Liver (tissue), 9 donors: ENCODE results near the gene TMEM45A. TPM values are rescaled to one million over a fixed set of nuclear protein-coding genes. Genes with fewer than 3 reads are reported as not detected.

Experiments
- DNase-seq: peaks from one replicate; pipeline ENCODE4 v3.0.0-alpha.2; 2017; ENCODE audit warnings: low spot score
- H3K27ac ChIP-seq, 2 donors: one replicate each; pipeline ENCODE4 v1.7.0; 2013; ENCODE audit warnings: inconsistent platforms in 2 of 2, low read length in 2 of 2, control low read depth in 1 of 2, low read depth in 1 of 2, mild to moderate bottlenecking in 1 of 2
- H3K27me3 ChIP-seq, 4 donors: one replicate each; pipeline versions ENCODE4 v1.6.1 to v1.7.0; 2013; ENCODE audit warnings: low read length in 3 of 4, inconsistent platforms in 1 of 4, mild to moderate bottlenecking in 1 of 4, moderate library complexity in 1 of 4; ENCODE audit not compliant: control insufficient read depth in 4 of 4, insufficient read depth in 4 of 4
- H3K36me3 ChIP-seq, 4 donors: one replicate each; pipeline versions ENCODE4 v1.6.1 to v1.7.0; 2013; ENCODE audit warnings: low read length in 3 of 4, mild to moderate bottlenecking in 3 of 4, low read depth in 1 of 4, moderate library complexity in 1 of 4; ENCODE audit not compliant: control insufficient read depth in 4 of 4, insufficient read depth in 3 of 4
- H3K4me1 ChIP-seq, 4 donors: one replicate each; pipeline versions ENCODE4 v1.6.1 to v1.7.0; 2013; ENCODE audit warnings: low read length in 3 of 4, mild to moderate bottlenecking in 3 of 4, moderate library complexity in 1 of 4; ENCODE audit not compliant: control insufficient read depth in 4 of 4, insufficient read depth in 4 of 4
- H3K4me3 ChIP-seq, 3 donors: one replicate each; pipeline versions ENCODE4 v1.6.1 to v1.7.0; 2013; ENCODE audit warnings: low read length in 3 of 3, control low read depth in 1 of 3, low read depth in 1 of 3, mild to moderate bottlenecking in 1 of 3
- H3K9ac ChIP-seq, 2 donors: one replicate each; pipeline ENCODE4 v1.7.0; 2013; ENCODE audit warnings: low read length in 2 of 2, mild to moderate bottlenecking in 2 of 2, moderate library complexity in 2 of 2, control low read depth in 1 of 2, low read depth in 1 of 2
- H3K9me3 ChIP-seq, 4 donors: one replicate each; pipeline versions ENCODE4 v1.6.1 to v1.7.0; 2013; ENCODE audit warnings: low read length in 3 of 4; ENCODE audit not compliant: control insufficient read depth in 4 of 4
- ATF3 ChIP-seq: IDR thresholded peaks from 2 replicates; pipeline ENCODE4 v1.6.1; 2016; ENCODE audit warnings: antibody characterized with exemption
- CTCF ChIP-seq: fragments of 150-350 bp; IDR thresholded peaks from 2 replicates; pipeline ENCODE4 v1.5.1; 2017; ENCODE audit warnings: improper control_type of control experiment, low read depth, low read length; ENCODE audit not compliant: missing input control
- EGR1 ChIP-seq, 2 donors: IDR thresholded peaks; 2 replicates each; pipeline ENCODE4 v1.6.1; 2016 to 2018; ENCODE audit warnings: antibody characterized with exemption in 2 of 2, low read depth in 2 of 2
- FOXA2 ChIP-seq: IDR thresholded peaks from 2 replicates; pipeline ENCODE4 v1.6.1; 2016; ENCODE audit warnings: antibody characterized with exemption
- GABPA ChIP-seq, 2 donors: IDR thresholded peaks in 1 of 2; conservative IDR thresholded peaks in 1 of 2; 2 replicates each; pipeline ENCODE4 v1.6.1; 2016; ENCODE audit warnings: antibody characterized with exemption in 2 of 2, mild to moderate bottlenecking in 1 of 2, moderate library complexity in 1 of 2
- HNF4A ChIP-seq, 2 donors: conservative IDR thresholded peaks; 2 replicates each; pipeline ENCODE4 v1.6.1; 2016; ENCODE audit warnings: antibody characterized with exemption in 2 of 2, mild to moderate bottlenecking in 2 of 2
- JUND ChIP-seq, 2 donors: IDR thresholded peaks; 2 replicates each; pipeline ENCODE4 v1.6.1; 2016; ENCODE audit warnings: antibody characterized with exemption in 2 of 2
- NR2F2 ChIP-seq: IDR thresholded peaks from 2 replicates; pipeline ENCODE4 v1.6.1; 2016; ENCODE audit warnings: antibody characterized with exemption
- RAD21 ChIP-seq, 2 donors: IDR thresholded peaks; 2 replicates each; pipeline ENCODE4 v1.6.1; 2016; ENCODE audit warnings: antibody characterized with exemption in 2 of 2, mild to moderate bottlenecking in 2 of 2
- SP1 ChIP-seq: IDR thresholded peaks from 2 replicates; pipeline ENCODE4 v1.6.1; 2018; ENCODE audit warnings: antibody characterized with exemption, mild to moderate bottlenecking
- ZBTB33 ChIP-seq: IDR thresholded peaks from 2 replicates; pipeline ENCODE4 v1.6.1; 2016; ENCODE audit warnings: antibody characterized with exemption
- WGBS: extraction: QIAGEN DNeasy Blood & Tissue Kit; methylation state at CpG from one replicate; pipeline ENCODE4 v1.1.7; 2013; 5-methylcytosine and 5-hydroxymethylcytosine counted together
- polyA plus RNA-seq, 2 donors: library from polyadenylated mRNA; stranded (reverse) in 1 of 2; unstranded in 1 of 2; fragments of 200-250 nt in 1 of 2; fragments of >200 nt in 1 of 2; fragmentation: Nextera tagmentation in 1 of 2; extraction: Ambion mirVana in 1 of 2; gene quantifications; one replicate each; pipeline versions ENCODE4 v1.2.1 to v1.2.3, GENCODE V29; 2013 to 2015
- total RNA-seq, 2 donors: library from RNA; depleted of rRNA; stranded (reverse); fragments of >200 nt; gene quantifications; one replicate each; pipeline ENCODE4 v1.2.3, GENCODE V29; 2014
- donor health status: healthy.
- donor health status: healthy.
- donor health status: healthy.
- donor health status: healthy.
- donor health status: healthy.

The TMEM45A gene
- total and polyA plus RNA-seq, 4 donors, result 7.1 to 65.8 (median 45.1) TPM

- Histone ChIP-seq H3K36me3 (no peaks in the 10 kb centered on the region), H3K27me3 (no peaks in the 10 kb centered on the region), H3K4me1 (peaks cover 0 to 4% (median 1%) of the 10 kb centered on the region in 4 donors), H3K27ac (peak overlapping the region; percentile 42 to 53), H3K4me3 (peak overlapping the region in 1 of 3 donors; percentile 14), H3K9ac (no peak overlapping the region), H3K9me3 (peaks cover 0 to 2% (median 0%) of the 10 kb centered on the region in 4 donors)
- DNase-seq, result no peak
- 72% methylated on average over 3 of the region's 3 CpGs for WGBS
- TF ChIP-seq JUND (IDR thresholded peaks at IDR 0.05), result no peak
- no peak for TF ChIP-seq SP1
- TF ChIP-seq RAD21 (IDR thresholded peaks at IDR 0.05), result peak in 1 of 2 donors; percentile 6
- no peak for TF ChIP-seq CTCF
Measured at GRCh38 chr3:100465892-100466777, 26.3 kb upstream of the TMEM45A start.

GRCh38 chr3:100467133-100467532, 25.3 kb upstream of the TMEM45A start:
- 91% methylated on average over 1 of the region's 1 CpG for WGBS
- no peak overlapping the region for H3K9ac ChIP-seq
- TF ChIP-seq HNF4A (conservative IDR thresholded peaks at IDR 0.05) (no peak), ATF3 (no peak), NR2F2 (no peak), ZBTB33 (no peak), GABPA (IDR thresholded peaks at IDR 0.05 in 1 of 2, conservative IDR thresholded peaks at IDR 0.05 in 1 of 2) (no peak), SP1 (no peak), EGR1 (IDR thresholded peaks at IDR 0.05; ENCODE audit: low read depth in 2 of 2) (no peak), FOXA2 (no peak), CTCF (no peak)
- H3K36me3 ChIP-seq, result no peaks in the 10 kb centered on the region
- no peak overlapping the region for H3K27ac ChIP-seq
- no peaks in the 10 kb centered on the region for H3K27me3 ChIP-seq
- DNase-seq, result no peak
- peak overlapping the region in 1 of 3 donors; percentile 44 for H3K4me3 ChIP-seq
- peaks cover 0 to 4% (median 1%) of the 10 kb centered on the region in 4 donors for H3K4me1 ChIP-seq
- H3K9me3 ChIP-seq, result peaks cover 0 to 2% (median 0%) of the 10 kb centered on the region in 4 donors
